ENCODE results near the gene NGRN. TPM values are rescaled to one million over a fixed set of nuclear protein-coding genes. Genes with fewer than 3 reads are reported as not detected.
"Not testable (repeated sequence)": the region's sequence is repeated elsewhere in the genome, so short reads cannot be mapped to it uniquely, and the experiment has no call there.

NGRN gene
- total and polyA plus RNA-seq, 2 experiments from 2014 or later = 99.5 to 122 TPM

- H3K27me3 ChIP-seq (replicated peaks; ENCODE audit: insufficient read depth); H3K79me2 ChIP-seq (ENCODE audit: insufficient read depth); H2AFZ ChIP-seq; H3K9ac ChIP-seq; DNase-seq; in situ Hi-C loops (cut with MboI); H3K36me3 ChIP-seq (ENCODE audit: low read depth); H3K4me1 ChIP-seq (ENCODE audit: insufficient read depth); H3K27ac ChIP-seq; H3F3A ChIP-seq (ENCODE audit: insufficient read depth); H3K9me3 ChIP-seq (ENCODE audit: low read depth); H4K20me1 ChIP-seq (ENCODE audit: insufficient read depth); H3K4me3 ChIP-seq; H3K9me2 ChIP-seq (ENCODE audit: insufficient read depth); H3K4me2 ChIP-seq (ENCODE audit: unreplicated experiment): not testable (repeated sequence)
- WGBS, 2 experiments (ENCODE audit: low coverage in 1 of 2, low lambda C conversion rate in 2 of 2, missing lambda C conversion rate in 2 of 2) = 87 to 89% methylated on average over 6 of the region's 6 CpGs
Measured at GRCh38 chr15:90281637-90282036, 16.2 kb downstream of the NGRN start.

GRCh38 chr15:90286678-90287077, 21.2 kb downstream of the NGRN start:
- Histone ChIP-seq H3K9me3 (ENCODE audit: low read depth) (no peaks in the 10 kb centered on the region), H3K27ac (no peak overlapping the region), H3K4me1 (ENCODE audit: insufficient read depth) (peaks cover 6% of the 10 kb centered on the region; the same call in 1 of the 2 replicates), H3F3A (ENCODE audit: insufficient read depth) (no peaks in the 10 kb centered on the region), H3K4me3 (no peak overlapping the region), H2AFZ (peak overlapping the region; percentile 67; the same call in 1 of the 2 replicates), H3K4me2 (ENCODE audit: unreplicated experiment) (peak overlapping the region; percentile 45), H3K36me3 (ENCODE audit: low read depth) (no peaks in the 10 kb centered on the region), H3K9me2 (ENCODE audit: insufficient read depth) (no peaks in the 10 kb centered on the region), H3K9ac (no peak overlapping the region), H4K20me1 (ENCODE audit: insufficient read depth) (no peaks in the 10 kb centered on the region), H3K79me2 (ENCODE audit: insufficient read depth) (no peaks in the 10 kb centered on the region), H3K27me3 (replicated peaks; ENCODE audit: insufficient read depth) (no peaks in the 10 kb centered on the region)
- peak; percentile 45 for DNase-seq
- in situ Hi-C loops (cut with MboI) = no loop called here
- no peak for TF ChIP-seq EZH2phosphoT487 (IDR thresholded peaks at IDR 0.05; ENCODE audit: insufficient read depth, low read depth)
- no peak for TF ChIP-seq EZH2 (IDR thresholded peaks at IDR 0.05; ENCODE audit: insufficient read depth, poor library complexity, severe bottlenecking)

GRCh38 chr15:90287101-90287500, 21.6 kb downstream of the NGRN start:
- no peaks in the 10 kb centered on the region for H4K20me1 ChIP-seq (ENCODE audit: insufficient read depth)
- no peaks in the 10 kb centered on the region for H3K36me3 ChIP-seq (ENCODE audit: low read depth)
- H3K27ac ChIP-seq = no peak overlapping the region
- H3K4me1 ChIP-seq (ENCODE audit: insufficient read depth) = peaks cover 6% of the 10 kb centered on the region; the same call in 1 of the 2 replicates
- H3F3A ChIP-seq (ENCODE audit: insufficient read depth) = no peaks in the 10 kb centered on the region
- TF ChIP-seq EZH2 (IDR thresholded peaks at IDR 0.05; ENCODE audit: insufficient read depth, poor library complexity, severe bottlenecking) (no peak), EZH2phosphoT487 (IDR thresholded peaks at IDR 0.05; ENCODE audit: insufficient read depth, low read depth) (no peak)
- H3K4me3 ChIP-seq = peak overlapping the region; percentile 2; the same call in 1 of the 2 replicates
- peak overlapping the region; percentile 39; the same call in 1 of the 2 replicates for H3K9ac ChIP-seq
- in situ Hi-C loops (cut with MboI) = no loop called here
- WGBS, 2 experiments (ENCODE audit: low coverage in 1 of 2, low lambda C conversion rate in 2 of 2, missing lambda C conversion rate in 2 of 2) = 31 to 57% methylated on average over 3 to 5 of the region's 5 CpGs
- H3K9me3 ChIP-seq (ENCODE audit: low read depth) = no peaks in the 10 kb centered on the region
- no peaks in the 10 kb centered on the region for H3K9me2 ChIP-seq (ENCODE audit: insufficient read depth)
- peak overlapping the region; percentile 45 for H3K4me2 ChIP-seq (ENCODE audit: unreplicated experiment)
- peak overlapping the region; percentile 67 for H2AFZ ChIP-seq
- H3K79me2 ChIP-seq (ENCODE audit: insufficient read depth) = no peaks in the 10 kb centered on the region
- no peaks in the 10 kb centered on the region for H3K27me3 ChIP-seq (replicated peaks; ENCODE audit: insufficient read depth)
- no peak for DNase-seq

GRCh38 chr15:90287946-90288345, 22.5 kb downstream of the NGRN start:
- no peak overlapping the region for H3K4me3 ChIP-seq
- TF ChIP-seq EZH2phosphoT487 (IDR thresholded peaks at IDR 0.05; ENCODE audit: insufficient read depth, low read depth) (no peak), EZH2 (IDR thresholded peaks at IDR 0.05; ENCODE audit: insufficient read depth, poor library complexity, severe bottlenecking) (no peak)
- H3K9me2 ChIP-seq (ENCODE audit: insufficient read depth) = no peaks in the 10 kb centered on the region
- peak overlapping the region; percentile 67 for H2AFZ ChIP-seq
- 85 to 87% methylated on average over 6 of the region's 6 CpGs for WGBS, 2 experiments (ENCODE audit: low coverage in 1 of 2, low lambda C conversion rate in 2 of 2, missing lambda C conversion rate in 2 of 2)
- no peaks in the 10 kb centered on the region for H3K9me3 ChIP-seq (ENCODE audit: low read depth)
- H3K9ac ChIP-seq = 0 out of 2 replicates have a peak overlapping the region, but pooled peaks have one; percentile 39
- no peaks in the 10 kb centered on the region for H3K79me2 ChIP-seq (ENCODE audit: insufficient read depth)
- H3F3A ChIP-seq (ENCODE audit: insufficient read depth) = no peaks in the 10 kb centered on the region
- H3K27ac ChIP-seq = no peak overlapping the region
- no peaks in the 10 kb centered on the region for H3K36me3 ChIP-seq (ENCODE audit: low read depth)
- in situ Hi-C loops (cut with MboI) = no loop called here
- no peaks in the 10 kb centered on the region for H4K20me1 ChIP-seq (ENCODE audit: insufficient read depth)
- no peaks in the 10 kb centered on the region for H3K27me3 ChIP-seq (replicated peaks; ENCODE audit: insufficient read depth)
- H3K4me2 ChIP-seq (ENCODE audit: unreplicated experiment) = no peak overlapping the region
- peaks cover 6% of the 10 kb centered on the region; the same call in 1 of the 2 replicates for H3K4me1 ChIP-seq (ENCODE audit: insufficient read depth)
- no peak for DNase-seq
